T-helper 17 cell (primary cell): ENCODE data around the gene FIG4. TPM values are rescaled to one million over a fixed set of nuclear protein-coding genes. Genes with fewer than 3 reads are reported as not detected.

Experiments used
- ATAC-seq: fragments of 150-1000 bp; cut with Tn5 transposase; 2 replicates; pipeline ENCODE4 v1.10.0; 2021; ENCODE audit warnings: mild to moderate bottlenecking, moderate library complexity
- DNase-seq, 3 donors: peaks; one replicate each; pipeline versions ENCODE4 v3.0.0 to v3.0.0-alpha.2; 2020 to 2021
- H3K9me3 ChIP-seq: one replicate; pipeline ENCODE4 v1.7.0; 2013; ENCODE audit warnings: low read length, mild to moderate bottlenecking; ENCODE audit not compliant: control insufficient read depth, poor library complexity, severe bottlenecking
- H3K27ac Mint-ChIP-seq: one replicate; pipeline ENCODE4 v1.8.0; 2022; ENCODE audit warnings: mild to moderate bottlenecking, moderate library complexity, mixed read lengths
- H3K27me3 Mint-ChIP-seq: one replicate; pipeline ENCODE4 v1.8.0; 2022; ENCODE audit warnings: mixed read lengths
- H3K36me3 Mint-ChIP-seq: one replicate; pipeline ENCODE4 v1.8.0; 2022; ENCODE audit warnings: low read depth, mixed read lengths
- H3K4me1 Mint-ChIP-seq: one replicate; pipeline ENCODE4 v1.8.0; 2022; ENCODE audit warnings: mild to moderate bottlenecking, mixed read lengths
- H3K4me3 Mint-ChIP-seq: one replicate; pipeline ENCODE4 v1.8.0; 2022; ENCODE audit warnings: mild to moderate bottlenecking, moderate library complexity, mixed read lengths
- total RNA-seq, 4 donors: library from RNA in 2 of 4; stranded (reverse) in 2 of 4; gene quantifications; one replicate each; pipeline ENCODE4 v1.2.3 and lab custom pipeline; 2022 to 2026

Gene FIG4
- total RNA-seq (1 to 10 TPM; 7.5 to 7.7 TPM), total RNA-seq (lab: John Stamatoyannopoulos, UW) (15.9 to 32.8 reads per million in 2 donors)

GRCh38 chr6:109690737-109691621, at the start of gene FIG4, which contains the start of gene AK9:
Gene FIG4, plus strand, starts transcription at chr6:109691296. Its CDS starts 140 bp downstream, at chr6:109691436.
Gene AK9, minus strand, starts transcription at chr6:109691202. Its CDS starts 15,457 bp downstream, at chr6:109675745.
- H3K4me3 Mint-ChIP-seq = peak within 1 kb of the TSS; percentile 98
- H3K27me3 Mint-ChIP-seq = no peaks in the 10 kb centered on the region
- DNase-seq (peak; percentile 78 to 83 (median 78)), ATAC-seq (peak; percentile 98)
- H3K4me1 Mint-ChIP-seq = peaks cover 28% of the 10 kb centered on the region
- peak within 1 kb of the TSS; percentile 94 for H3K27ac Mint-ChIP-seq
- H3K9me3 ChIP-seq = no peaks in the 10 kb centered on the region
- peaks cover 2% of the 10 kb centered on the region for H3K36me3 Mint-ChIP-seq

- no peak for DNase-seq
- no peaks in the 10 kb centered on the region for H3K9me3 ChIP-seq
- H3K27ac Mint-ChIP-seq = no peak overlapping the region
- H3K4me1 Mint-ChIP-seq = no peaks in the 10 kb centered on the region
- H3K27me3 Mint-ChIP-seq = no peaks in the 10 kb centered on the region
- no peak for ATAC-seq
- peaks cover 10% of the 10 kb centered on the region for H3K36me3 Mint-ChIP-seq
- H3K4me3 Mint-ChIP-seq = no peak overlapping the region
Observed at GRCh38 chr6:109644131-109644530, 47.0 kb upstream of the FIG4 start.

GRCh38 chr6:109653264-109653663, 37.8 kb upstream of the FIG4 start:
- Mint-ChIP-seq H3K27me3 (no peaks in the 10 kb centered on the region), H3K4me3 (no peak overlapping the region), H3K36me3 (peaks cover 13% of the 10 kb centered on the region), H3K27ac (no peak overlapping the region), H3K4me1 (peaks cover 2% of the 10 kb centered on the region)
- no peaks in the 10 kb centered on the region for H3K9me3 ChIP-seq
- DNase-seq = no peak
- no peak for ATAC-seq

- Mint-ChIP-seq H3K27me3 (no peaks in the 10 kb centered on the region), H3K36me3 (peaks cover 15% of the 10 kb centered on the region), H3K4me3 (no peak overlapping the region), H3K4me1 (peaks cover 2% of the 10 kb centered on the region), H3K27ac (no peak overlapping the region)
- DNase-seq = no peak
- H3K9me3 ChIP-seq = no peaks in the 10 kb centered on the region
- ATAC-seq = no peak
Observed at GRCh38 chr6:109655761-109656262, 35.3 kb upstream of the FIG4 start.

GRCh38 chr6:109660526-109661320, 30.4 kb upstream of the FIG4 start:
- Mint-ChIP-seq H3K27me3 (no peaks in the 10 kb centered on the region), H3K4me3 (no peak overlapping the region), H3K4me1 (no peaks in the 10 kb centered on the region), H3K36me3 (peaks cover 12% of the 10 kb centered on the region), H3K27ac (no peak overlapping the region)
- H3K9me3 ChIP-seq = no peaks in the 10 kb centered on the region
- DNase-seq (no peak), ATAC-seq (no peak)

GRCh38 chr6:109662192-109662591, 28.9 kb upstream of the FIG4 start:
- Mint-ChIP-seq H3K27ac (no peak overlapping the region), H3K27me3 (no peaks in the 10 kb centered on the region), H3K4me1 (no peaks in the 10 kb centered on the region), H3K4me3 (no peak overlapping the region), H3K36me3 (peaks cover 8% of the 10 kb centered on the region)
- no peaks in the 10 kb centered on the region for H3K9me3 ChIP-seq
- DNase-seq = no peak
- ATAC-seq = no peak

GRCh38 chr6:109669811-109670210, 21.3 kb upstream of the FIG4 start:
- no peak overlapping the region for H3K4me3 Mint-ChIP-seq
- peaks cover 2% of the 10 kb centered on the region for H3K36me3 Mint-ChIP-seq
- H3K9me3 ChIP-seq = no peaks in the 10 kb centered on the region
- ATAC-seq (no peak), DNase-seq (no peak)
- no peak overlapping the region for H3K27ac Mint-ChIP-seq
- no peaks in the 10 kb centered on the region for H3K27me3 Mint-ChIP-seq
- no peaks in the 10 kb centered on the region for H3K4me1 Mint-ChIP-seq

- H3K27ac Mint-ChIP-seq = no peak overlapping the region
- no peaks in the 10 kb centered on the region for H3K27me3 Mint-ChIP-seq
- no peak for ATAC-seq
- H3K4me1 Mint-ChIP-seq = no peaks in the 10 kb centered on the region
- H3K4me3 Mint-ChIP-seq = no peak overlapping the region
- no peak for DNase-seq
- H3K36me3 Mint-ChIP-seq = peaks cover 2% of the 10 kb centered on the region
- no peaks in the 10 kb centered on the region for H3K9me3 ChIP-seq
Observed at GRCh38 chr6:109671733-109672132, 19.4 kb upstream of the FIG4 start.

GRCh38 chr6:109672175-109672574, 18.9 kb upstream of the FIG4 start:
- H3K9me3 ChIP-seq = no peaks in the 10 kb centered on the region
- no peak for DNase-seq
- H3K4me3 Mint-ChIP-seq = no peak overlapping the region
- no peak overlapping the region for H3K27ac Mint-ChIP-seq
- H3K27me3 Mint-ChIP-seq = no peaks in the 10 kb centered on the region
- ATAC-seq = no peak
- no peaks in the 10 kb centered on the region for H3K4me1 Mint-ChIP-seq
- H3K36me3 Mint-ChIP-seq = peaks cover 2% of the 10 kb centered on the region

- H3K36me3 Mint-ChIP-seq = peaks cover 2% of the 10 kb centered on the region
- DNase-seq (no peak), ATAC-seq (no peak)
- H3K9me3 ChIP-seq = no peaks in the 10 kb centered on the region
- H3K27me3 Mint-ChIP-seq = no peaks in the 10 kb centered on the region
- no peaks in the 10 kb centered on the region for H3K4me1 Mint-ChIP-seq
- H3K27ac Mint-ChIP-seq = no peak overlapping the region
- H3K4me3 Mint-ChIP-seq = no peak overlapping the region
Observed at GRCh38 chr6:109672839-109673238, 18.3 kb upstream of the FIG4 start.

GRCh38 chr6:109676724-109677123, 14.4 kb upstream of the FIG4 start:
- no peaks in the 10 kb centered on the region for H3K9me3 ChIP-seq
- Mint-ChIP-seq H3K27ac (no peak overlapping the region), H3K36me3 (peaks cover 3% of the 10 kb centered on the region), H3K27me3 (no peaks in the 10 kb centered on the region), H3K4me3 (no peak overlapping the region), H3K4me1 (peaks cover 4% of the 10 kb centered on the region)
- ATAC-seq = no peak
- no peak for DNase-seq

- H3K4me3 Mint-ChIP-seq = no peak overlapping the region
- no peaks in the 10 kb centered on the region for H3K27me3 Mint-ChIP-seq
- H3K4me1 Mint-ChIP-seq = peaks cover 4% of the 10 kb centered on the region
- no peaks in the 10 kb centered on the region for H3K9me3 ChIP-seq
- H3K36me3 Mint-ChIP-seq = peaks cover 3% of the 10 kb centered on the region
- DNase-seq = no peak
- no peak for ATAC-seq
- H3K27ac Mint-ChIP-seq = no peak overlapping the region
Observed at GRCh38 chr6:109678240-109678639, 12.9 kb upstream of the FIG4 start.
